Fibroblast of lung (primary cell): Measurements from ENCODE around the gene SERPINA10. TPM values are rescaled to one million over a fixed set of nuclear protein-coding genes. Genes with fewer than 3 reads are reported as not detected.
A peak's percentile ranks its signal among the peaks of the same experiment; 100 is the strongest.

Experiments
- DNase-seq, 2 donors: peaks; one replicate each; pipeline versions ENCODE4 v3.0.0 to v3.0.0-alpha.2; 2010; ENCODE audit warnings: low read depth in 2 of 2
- H2AFZ ChIP-seq: 2 replicates; pipeline ENCODE4 v1.5.1; 2012; ENCODE audit warnings: low read length, control low read depth, inconsistent platforms
- H3K27ac ChIP-seq: 2 replicates; pipeline ENCODE4 v1.5.1; 2011; ENCODE audit warnings: low read length, control low read depth; ENCODE audit not compliant: insufficient read depth
- H3K27me3 ChIP-seq: 2 replicates; pipeline ENCODE4 v1.5.1; 2011; ENCODE audit warnings: mild to moderate bottlenecking, low read length; ENCODE audit not compliant: control insufficient read depth, insufficient read depth
- H3K36me3 ChIP-seq: 2 replicates; pipeline ENCODE4 v1.5.1; 2011; ENCODE audit warnings: low read length; ENCODE audit not compliant: control insufficient read depth, insufficient read depth
- H3K4me1 ChIP-seq: 2 replicates; pipeline ENCODE4 v1.5.1; 2011; ENCODE audit warnings: low read length; ENCODE audit not compliant: control insufficient read depth, insufficient read depth; ENCODE audit errors: extremely low read depth
- H3K4me2 ChIP-seq: 2 replicates; pipeline ENCODE4 v1.5.1; 2011; ENCODE audit warnings: low read length, control low read depth; ENCODE audit not compliant: insufficient read depth; ENCODE audit errors: extremely low read depth
- H3K4me3 ChIP-seq, 4 experiments: fragments of 200-600 bp in 1 of 4; sonication (generic) in 1 of 4; replicated peaks in 1 of 4; 2 replicates each; pipeline ENCODE4 v1.5.1; 2011 to 2016; ENCODE audit warnings: low read length in 4 of 4, low read depth in 3 of 4, mild to moderate bottlenecking in 3 of 4, control low read depth in 2 of 4, inconsistent platforms in 1 of 4, mixed read lengths in 1 of 4; ENCODE audit not compliant: insufficient read depth in 1 of 4; ENCODE audit errors: control extremely low read depth in 1 of 4
- H3K79me2 ChIP-seq: 2 replicates; pipeline ENCODE4 v1.5.1; 2012; ENCODE audit warnings: mild to moderate bottlenecking, low read length, inconsistent platforms; ENCODE audit not compliant: control insufficient read depth, insufficient read depth
- H3K9ac ChIP-seq: 2 replicates; pipeline ENCODE4 v1.5.1; 2011; ENCODE audit warnings: mild to moderate bottlenecking, low read length, control low read depth; ENCODE audit not compliant: insufficient read depth
- H3K9me3 ChIP-seq: 2 replicates; pipeline ENCODE4 v1.5.1; 2012; ENCODE audit warnings: low read depth, low read length; ENCODE audit not compliant: control insufficient read depth, insufficient read depth
- H4K20me1 ChIP-seq: 2 replicates; pipeline ENCODE4 v1.5.1; 2011; ENCODE audit warnings: low read length; ENCODE audit not compliant: control insufficient read depth, insufficient read depth; ENCODE audit errors: extremely low read depth
- CTCF ChIP-seq, 2 donors: IDR thresholded peaks in 1 of 2; conservative IDR thresholded peaks in 1 of 2; 1 replicate in 1 of 2; 2 replicates in 1 of 2; pipeline ENCODE4 v1.5.1; 2011 to 2012; ENCODE audit warnings: low read length in 2 of 2, control low read depth in 1 of 2, inconsistent platforms in 1 of 2, low read depth in 1 of 2, mild to moderate bottlenecking in 1 of 2
- EZH2 ChIP-seq: IDR thresholded peaks from 2 replicates; pipeline ENCODE4 v1.5.1; 2012; ENCODE audit warnings: low read length, control low read depth, mild to moderate bottlenecking; ENCODE audit errors: missing control alignments
- polyA plus RNA-seq, 2 donors: library from polyadenylated mRNA; depleted of rRNA in 1 of 2; stranded (reverse) in 1 of 2; unstranded in 1 of 2; fragments of >200 nt; gene quantifications; 2 replicates each; pipeline ENCODE4 v1.2.1, GENCODE V29; 2011 to 2012; ENCODE audit warnings: missing spikeins in 1 of 2
- total RNA-seq: library from RNA; depleted of rRNA; stranded (reverse); fragments of >200 nt; gene quantifications from 2 replicates; pipeline ENCODE4 v1.2.1, GENCODE V29; 2014

SERPINA10 gene
- total and polyA plus RNA-seq, 2 donors (not counting 1 experiment from before 2014, with no cell fraction given) = not detected

GRCh38 chr14:94288610-94289465 lies 4.2 kb downstream of the SERPINA10 start:
- Histone ChIP-seq H3K27me3 (no peaks in the 10 kb centered on the region), H3K4me3 (no peak overlapping the region), H2AFZ (no peak overlapping the region), H3K27ac (no peak overlapping the region), H3K9ac (no peak overlapping the region), H3K4me1 (no peaks in the 10 kb centered on the region), H3K36me3 (no peaks in the 10 kb centered on the region), H3K79me2 (no peaks in the 10 kb centered on the region), H3K4me2 (no peak overlapping the region), H4K20me1 (no peaks in the 10 kb centered on the region), H3K9me3 (no peaks in the 10 kb centered on the region)
- TF ChIP-seq CTCF (conservative IDR thresholded peaks at IDR 0.05 in 1 of 2, IDR thresholded peaks at IDR 0.05 in 1 of 2; ENCODE audit: low read depth in 1 of 2, low read length in 2 of 2) (no peak), EZH2 (no peak)
- no peak for DNase-seq

GRCh38 chr14:94285158-94285557 lies 7.9 kb downstream of the SERPINA10 start:
- DNase-seq = no peak
- Histone ChIP-seq H3K4me2 (no peak overlapping the region), H3K27me3 (no peaks in the 10 kb centered on the region), H3K36me3 (no peaks in the 10 kb centered on the region), H4K20me1 (no peaks in the 10 kb centered on the region), H3K79me2 (no peaks in the 10 kb centered on the region), H3K4me1 (no peaks in the 10 kb centered on the region), H3K9ac (no peak overlapping the region), H2AFZ (no peak overlapping the region), H3K4me3 (no peak overlapping the region), H3K27ac (no peak overlapping the region), H3K9me3 (no peaks in the 10 kb centered on the region)
- TF ChIP-seq EZH2 (no peak), CTCF (conservative IDR thresholded peaks at IDR 0.05 in 1 of 2, IDR thresholded peaks at IDR 0.05 in 1 of 2; ENCODE audit: low read depth in 1 of 2, low read length in 2 of 2) (no peak)

GRCh38 chr14:94284221-94284620 lies 8.8 kb downstream of the SERPINA10 start:
- Histone ChIP-seq H3K79me2 (no peaks in the 10 kb centered on the region), H3K9ac (no peak overlapping the region), H3K27me3 (no peaks in the 10 kb centered on the region), H3K4me2 (no peak overlapping the region), H4K20me1 (no peaks in the 10 kb centered on the region), H3K4me3 (no peak overlapping the region), H3K36me3 (no peaks in the 10 kb centered on the region), H3K9me3 (no peaks in the 10 kb centered on the region), H2AFZ (no peak overlapping the region), H3K27ac (no peak overlapping the region), H3K4me1 (no peaks in the 10 kb centered on the region)
- DNase-seq = peak in 1 of 2 donors; percentile 22
- no peak for TF ChIP-seq EZH2
- no peak for TF ChIP-seq CTCF (conservative IDR thresholded peaks at IDR 0.05 in 1 of 2, IDR thresholded peaks at IDR 0.05 in 1 of 2; ENCODE audit: low read depth in 1 of 2, low read length in 2 of 2)
